ENCODE measurements around the gene ATP2A1.

The ATP2A1 gene

GRCh38 chr16:28844226-28844885 is 33.9 kb upstream of the ATP2A1 start:
- TF ChIP-seq CTCF (IDR thresholded peaks at IDR 0.05) (no peak), ZFX (IDR thresholded peaks at IDR 0.05; ENCODE audit: borderline replicate concordance) (no peak)
- 0 out of 2 replicates have a peak overlapping the region, but pooled peaks have one; percentile 79 for H3K27ac ChIP-seq

GRCh38 chr16:28845293-28845692 is 33.0 kb upstream of the ATP2A1 start:
- H3K27ac ChIP-seq: peak overlapping the region; percentile 79
- TF ChIP-seq CTCF (IDR thresholded peaks at IDR 0.05): no peak
- TF ChIP-seq ZFX (IDR thresholded peaks at IDR 0.05; ENCODE audit: borderline replicate concordance): no peak

GRCh38 chr16:28845761-28846079 is 32.6 kb upstream of the ATP2A1 start:
- TF ChIP-seq ZFX (IDR thresholded peaks at IDR 0.05; ENCODE audit: borderline replicate concordance) (no peak), CTCF (IDR thresholded peaks at IDR 0.05) (no peak)
- H3K27ac ChIP-seq: peak overlapping the region; percentile 79

GRCh38 chr16:28846080-28846932 is 32.0 kb upstream of the ATP2A1 start, which contains the start of gene TUFM:
TSS of gene TUFM (minus strand) at chr16:28846348. CDS start at chr16:28846269, 79 bp downstream.
- peak; percentile 84 for TF ChIP-seq CTCF (IDR thresholded peaks at IDR 0.05)
- TF ChIP-seq ZFX (IDR thresholded peaks at IDR 0.05; ENCODE audit: borderline replicate concordance): no peak

GRCh38 chr16:28846933-28847273 is 31.4 kb upstream of the ATP2A1 start:
- peak overlapping the region; percentile 79 for H3K27ac ChIP-seq
- TF ChIP-seq ZFX (IDR thresholded peaks at IDR 0.05; ENCODE audit: borderline replicate concordance) (no peak), CTCF (IDR thresholded peaks at IDR 0.05) (no peak)

More at GRCh38 chr16:28846080-28846932, 32.0 kb upstream of the ATP2A1 start, which contains the start of gene TUFM:
- peak within 1 kb of the TSS; percentile 79 for H3K27ac ChIP-seq

GRCh38 chr16:28858421-28858820 is 19.9 kb upstream of the ATP2A1 start:
- no peak for TF ChIP-seq CTCF (IDR thresholded peaks at IDR 0.05)
- H3K27ac ChIP-seq: no peak overlapping the region

GRCh38 chr16:28859326-28859725 is 19.0 kb upstream of the ATP2A1 start:
- H3K27ac ChIP-seq: no peak overlapping the region

More at GRCh38 chr16:28859326-28859725, 19.0 kb upstream of the ATP2A1 start:
- TF ChIP-seq ZFX (IDR thresholded peaks at IDR 0.05; ENCODE audit: borderline replicate concordance) (no peak), CTCF (IDR thresholded peaks at IDR 0.05) (no peak)
